Left ventricle myocardium inferior (tissue), 1 donor: Measurements from ENCODE around the gene CATSPERD. TPM values are rescaled to one million over a fixed set of nuclear protein-coding genes. Genes with fewer than 3 reads are reported as not detected.

Experiments used
- DNase-seq: peaks from one replicate; pipeline ENCODE4 v3.0.0-alpha.2; 2020
- H3K27ac ChIP-seq: fragments of 200-600 bp; replicated peaks from 2 replicates; pipeline ENCODE4 v1.8.0; 2021
- H3K27me3 ChIP-seq: fragments of 200-600 bp; 2 replicates; pipeline ENCODE4 v1.8.0; 2021; ENCODE audit warnings: low read depth
- H3K36me3 ChIP-seq: fragments of 200-600 bp; 2 replicates; pipeline ENCODE4 v1.8.0; 2021
- H3K4me1 ChIP-seq: fragments of 200-600 bp; 2 replicates; pipeline ENCODE4 v1.8.0; 2021
- H3K4me3 ChIP-seq: fragments of 200-600 bp; 2 replicates; pipeline ENCODE4 v1.8.0; 2021; ENCODE audit warnings: mild to moderate bottlenecking, moderate library complexity
- H3K9me3 ChIP-seq: fragments of 200-600 bp; replicated peaks from 2 replicates; pipeline ENCODE4 v1.8.0; 2021
- intact Hi-C: fragments of 100-400 bp; cut with micrococcal nuclease; formaldehyde crosslinking; loops from one replicate; pipeline ENCODE4 v1.11.0; 2022
- total RNA-seq: library from RNA; stranded (reverse); fragmentation: NEBNext Ultra II Directional; extraction: Animal tissue kit (Norgen Biotek cat#: 25700); gene quantifications from one replicate; pipeline ENCODE4 v1.2.1, GENCODE V29; 2021
- TF ChIP-seq, protein P1 (sequence below): fragments of 200-600 bp; IDR thresholded peaks from 2 replicates; pipeline ENCODE4 v1.8.0; 2021; ENCODE audit warnings: antibody characterized with exemption, mild to moderate bottlenecking, borderline replicate concordance
- donor health status: DM: no; HTN: yes; CAD: no; lungs with severe emphysema.

Gene CATSPERD
- total RNA-seq, 1 donor from 2014 or later, result not detected

DNA sequence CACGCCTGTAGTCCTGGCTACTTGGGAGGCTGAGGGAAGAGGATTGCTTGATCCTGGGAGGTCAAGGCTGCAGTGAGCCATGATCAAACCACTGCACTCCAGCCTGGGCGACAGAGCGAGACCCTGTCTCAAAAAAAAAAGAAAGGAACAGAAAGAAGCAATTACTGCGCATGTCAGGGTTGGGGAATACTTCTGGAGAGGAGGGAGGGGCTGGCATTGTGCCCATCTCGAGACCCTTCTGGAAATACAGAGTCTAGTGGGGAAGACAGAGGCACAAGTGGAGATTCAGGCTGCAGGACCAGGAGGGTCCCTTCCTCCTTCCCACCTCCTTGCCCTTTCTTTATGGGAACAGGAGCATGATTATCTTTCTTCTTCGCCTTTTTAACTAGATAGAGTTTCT is 33.3 kb downstream of the CATSPERD start:
- TF ChIP-seq, protein P1, sequence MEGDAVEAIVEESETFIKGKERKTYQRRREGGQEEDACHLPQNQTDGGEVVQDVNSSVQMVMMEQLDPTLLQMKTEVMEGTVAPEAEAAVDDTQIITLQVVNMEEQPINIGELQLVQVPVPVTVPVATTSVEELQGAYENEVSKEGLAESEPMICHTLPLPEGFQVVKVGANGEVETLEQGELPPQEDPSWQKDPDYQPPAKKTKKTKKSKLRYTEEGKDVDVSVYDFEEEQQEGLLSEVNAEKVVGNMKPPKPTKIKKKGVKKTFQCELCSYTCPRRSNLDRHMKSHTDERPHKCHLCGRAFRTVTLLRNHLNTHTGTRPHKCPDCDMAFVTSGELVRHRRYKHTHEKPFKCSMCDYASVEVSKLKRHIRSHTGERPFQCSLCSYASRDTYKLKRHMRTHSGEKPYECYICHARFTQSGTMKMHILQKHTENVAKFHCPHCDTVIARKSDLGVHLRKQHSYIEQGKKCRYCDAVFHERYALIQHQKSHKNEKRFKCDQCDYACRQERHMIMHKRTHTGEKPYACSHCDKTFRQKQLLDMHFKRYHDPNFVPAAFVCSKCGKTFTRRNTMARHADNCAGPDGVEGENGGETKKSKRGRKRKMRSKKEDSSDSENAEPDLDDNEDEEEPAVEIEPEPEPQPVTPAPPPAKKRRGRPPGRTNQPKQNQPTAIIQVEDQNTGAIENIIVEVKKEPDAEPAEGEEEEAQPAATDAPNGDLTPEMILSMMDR, result no peak
- Histone ChIP-seq H3K4me1 (no peaks in the 10 kb centered on the region), H3K36me3 (no peaks in the 10 kb centered on the region), H3K4me3 (no peak overlapping the region), H3K27me3 (peaks cover 50% of the 10 kb centered on the region), H3K9me3 (no peaks in the 10 kb centered on the region), H3K27ac (no peak overlapping the region)
- intact Hi-C loops, result no loop called here
- no peak for DNase-seq

DNA sequence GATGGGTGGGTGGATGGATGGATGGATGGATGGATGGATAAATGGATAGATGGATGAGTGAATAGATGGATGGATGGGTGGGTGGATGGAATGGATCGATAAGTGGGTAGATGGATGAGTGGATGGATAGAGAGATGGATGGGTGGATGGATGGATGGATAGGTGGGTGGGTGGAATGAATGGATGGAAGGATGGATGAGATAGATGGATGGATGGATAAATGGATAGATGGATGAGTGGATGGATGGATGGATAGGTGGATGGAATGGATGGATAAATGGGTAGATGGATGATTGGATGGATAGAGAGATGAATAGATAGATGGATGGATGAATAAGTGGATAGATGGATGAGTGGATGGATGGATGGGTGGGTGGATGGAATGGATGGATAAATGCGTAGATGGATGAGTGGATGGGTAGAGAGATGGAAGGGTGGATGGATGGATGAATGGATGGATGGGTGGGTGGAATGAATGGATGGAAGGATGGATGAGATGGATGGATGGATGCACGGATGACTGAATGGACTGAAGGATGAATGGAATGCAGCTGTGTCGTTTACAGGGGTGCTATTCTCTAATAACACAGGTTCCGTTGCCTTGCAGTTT is 42.3 kb downstream of the CATSPERD start:
- Histone ChIP-seq H3K27ac (no peak overlapping the region), H3K4me3 (no peak overlapping the region), H3K27me3 (peaks cover 18% of the 10 kb centered on the region), H3K4me1 (no peaks in the 10 kb centered on the region), H3K9me3 (peaks cover 4% of the 10 kb centered on the region), H3K36me3 (no peaks in the 10 kb centered on the region)
- TF ChIP-seq, protein P1, result no peak
- intact Hi-C loops, result no loop called here
- DNase-seq, result no peak

DNA sequence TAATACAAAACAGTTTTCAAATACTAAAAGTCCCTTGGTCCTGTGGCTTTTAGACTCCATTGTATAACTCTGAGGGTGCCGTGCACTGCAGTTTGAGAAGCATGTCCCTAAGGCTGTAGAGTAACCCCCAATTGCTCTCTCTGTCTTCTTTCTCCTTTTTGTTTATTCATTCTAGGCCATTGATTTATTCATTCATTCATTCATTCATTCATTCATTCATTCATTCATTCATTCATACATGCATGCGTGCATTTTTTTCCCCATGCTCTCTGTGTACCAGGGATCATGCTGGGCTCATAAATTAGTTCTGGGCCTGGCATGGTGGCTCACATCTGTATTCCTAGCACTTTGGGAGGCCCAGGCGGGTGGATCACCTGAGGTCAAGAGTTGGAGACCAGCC is 44.8 kb downstream of the CATSPERD start:
- no peak for DNase-seq
- TF ChIP-seq, protein P1, result no peak
- H3K27me3 ChIP-seq, result peaks cover 6% of the 10 kb centered on the region
- H3K9me3 ChIP-seq, result peaks cover 4% of the 10 kb centered on the region
- intact Hi-C loops, result no loop called here
- H3K4me3 ChIP-seq, result no peak overlapping the region
- H3K4me1 ChIP-seq, result no peaks in the 10 kb centered on the region
- no peak overlapping the region for H3K27ac ChIP-seq
- H3K36me3 ChIP-seq, result no peaks in the 10 kb centered on the region

DNA sequence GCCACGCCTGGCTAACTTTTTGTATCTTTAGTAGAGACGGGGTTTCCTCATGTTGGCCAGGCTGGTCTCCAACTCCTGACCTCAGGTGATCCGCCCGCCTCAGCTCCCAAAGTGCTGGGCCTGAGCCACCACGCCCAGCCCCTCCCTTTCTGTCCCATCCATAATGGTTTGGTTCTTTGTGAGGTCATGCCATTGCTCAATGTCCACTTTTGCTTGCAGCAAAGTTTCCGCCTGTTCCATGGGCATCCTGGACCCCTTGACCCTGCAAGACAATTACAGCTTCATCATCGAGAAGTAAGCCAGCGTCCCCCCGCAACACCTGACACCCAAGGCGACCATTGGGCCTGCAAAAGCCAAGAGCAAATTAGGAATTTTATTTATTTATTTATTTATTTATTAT is 47.5 kb downstream of the CATSPERD start:
- Histone ChIP-seq H3K27ac (no peak overlapping the region), H3K27me3 (peaks cover 12% of the 10 kb centered on the region), H3K36me3 (no peaks in the 10 kb centered on the region), H3K9me3 (peaks cover 3% of the 10 kb centered on the region), H3K4me1 (no peaks in the 10 kb centered on the region), H3K4me3 (no peak overlapping the region)
- intact Hi-C loops, result no loop called here
- no peak for DNase-seq
- TF ChIP-seq, protein P1, result no peak

DNA sequence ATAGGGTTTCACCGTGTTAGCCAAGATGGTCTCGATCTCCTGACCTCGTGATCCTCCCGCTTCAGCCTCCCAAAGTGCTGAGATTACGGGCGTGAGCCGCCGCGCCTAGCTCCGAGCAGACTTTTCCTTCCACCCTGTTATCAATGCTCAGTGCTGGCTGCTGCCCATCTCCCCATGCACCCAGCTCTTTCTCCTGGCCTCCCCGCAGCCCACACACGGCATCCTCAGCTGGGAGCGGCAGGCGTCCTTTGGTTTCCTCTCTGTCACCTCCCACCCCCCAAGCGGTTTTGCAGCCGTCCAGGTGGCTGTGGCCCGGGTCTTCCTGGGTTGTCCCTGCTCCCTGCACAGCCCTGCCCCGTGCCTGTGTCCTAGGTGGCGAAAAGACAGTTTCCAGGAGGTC is 52.0 kb downstream of the CATSPERD start:
- Histone ChIP-seq H3K4me1 (no peaks in the 10 kb centered on the region), H3K9me3 (no peaks in the 10 kb centered on the region), H3K4me3 (no peak overlapping the region), H3K36me3 (no peaks in the 10 kb centered on the region), H3K27me3 (peaks cover 12% of the 10 kb centered on the region), H3K27ac (no peak overlapping the region)
- no peak for DNase-seq
- TF ChIP-seq, protein P1, result no peak
- intact Hi-C loops, result no loop called here
